Activated T-cell treated with anti-CD3 and anti-CD28 coated beads for 48 hours (primary cell): ENCODE results near the gene CHST4.

ENCODE experiments used
- DNase-seq: peaks from one replicate; pipeline ENCODE4 v3.0.0-alpha.2; 2020; ENCODE audit warnings: low read depth

Gene CHST4

DNA sequence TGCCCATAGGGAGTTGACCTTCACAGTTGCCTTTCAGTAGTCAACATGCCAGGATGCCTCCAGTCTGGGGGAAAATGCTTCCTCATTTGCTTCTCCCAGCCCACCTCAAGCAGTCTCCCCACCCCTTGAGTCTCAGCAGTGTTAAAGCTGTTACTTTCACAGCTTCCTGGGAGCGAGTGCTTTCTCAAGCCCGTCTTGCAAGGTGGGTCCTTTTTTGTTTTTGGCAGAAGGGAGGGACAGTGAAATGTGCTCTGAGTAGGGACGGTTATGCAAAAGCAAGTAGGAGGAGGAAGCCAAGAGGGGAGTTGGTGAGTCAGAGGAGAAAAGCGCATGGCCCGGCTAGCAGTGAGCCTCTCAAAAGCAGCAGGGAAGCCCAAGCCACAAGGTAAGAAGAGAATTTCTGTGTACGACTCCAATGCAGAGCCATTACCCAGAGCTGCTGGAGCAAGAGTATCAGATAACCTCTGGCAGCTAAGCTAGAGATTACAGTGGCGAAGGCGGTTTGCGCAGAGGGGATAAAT lies at the start of gene CHST4:
Gene CHST4 (plus strand): TSS at position 316 of the 521 bp plus-strand sequence. CDS start 10,252 bp downstream, outside the sequence.
- DNase-seq = no peak

DNA sequence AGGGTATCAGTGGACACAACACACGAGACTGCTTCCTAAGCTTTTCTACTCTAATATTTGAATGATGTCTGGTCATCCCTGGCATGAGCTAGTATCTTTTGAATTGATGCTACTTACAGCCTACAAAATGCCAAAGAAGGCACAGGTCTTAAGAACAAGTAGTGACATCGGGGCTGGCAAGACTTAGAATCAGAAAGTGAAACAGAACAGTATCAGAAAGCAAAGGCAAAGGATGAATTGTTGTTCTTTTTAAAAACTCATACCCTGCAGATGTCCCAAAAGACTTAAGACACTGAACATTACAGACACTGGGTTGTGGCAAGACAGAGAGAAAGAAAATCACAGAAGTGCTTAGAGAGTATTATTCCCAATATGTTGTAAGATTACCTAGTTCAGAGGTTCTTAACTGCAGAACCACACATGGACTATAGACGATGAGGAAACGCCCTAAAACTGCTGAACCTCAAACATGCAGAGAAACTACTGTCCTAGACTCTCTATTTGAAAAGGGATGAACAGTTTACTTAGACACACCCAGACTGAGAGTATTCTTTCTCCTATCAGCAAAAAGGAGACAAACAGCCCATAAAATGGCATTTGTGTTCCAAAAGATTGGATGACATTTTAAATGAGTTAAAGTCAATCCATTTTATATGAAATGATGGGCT lies 49.6 kb upstream of the CHST4 start:
- DNase-seq = no peak

- DNase-seq = no peak
Measured at GRCh38 chr16:71479420-71479819, 46.8 kb upstream of the CHST4 start.

- DNase-seq = no peak
Measured at GRCh38 chr16:71480956-71481355, 45.3 kb upstream of the CHST4 start.

- DNase-seq = no peak
Measured at GRCh38 chr16:71482569-71482968, 43.7 kb upstream of the CHST4 start.

- DNase-seq = peak; percentile 72
Measured at GRCh38 chr16:71484006-71484893, 42.0 kb upstream of the CHST4 start.

- no peak for DNase-seq
Measured at GRCh38 chr16:71489122-71489521, 37.1 kb upstream of the CHST4 start, which contains the start of gene ZNF19. Gene ZNF19 (minus strand): TSS chr16:71489324. CDS start chr16:71482114, 7,210 bp downstream.

GRCh38 chr16:71490361-71490760 lies 35.9 kb upstream of the CHST4 start:
- no peak for DNase-seq

GRCh38 chr16:71491054-71491453 lies 35.2 kb upstream of the CHST4 start:
- no peak for DNase-seq

- DNase-seq = no peak
Measured at GRCh38 chr16:71492786-71493185, 33.4 kb upstream of the CHST4 start.

- DNase-seq = no peak
Measured at GRCh38 chr16:71493213-71493612, 33.0 kb upstream of the CHST4 start.

GRCh38 chr16:71498031-71498430 lies 28.2 kb upstream of the CHST4 start:
- DNase-seq = no peak

- peak; percentile 18 for DNase-seq
Measured at GRCh38 chr16:71499775-71500364, 26.4 kb upstream of the CHST4 start.

DNA sequence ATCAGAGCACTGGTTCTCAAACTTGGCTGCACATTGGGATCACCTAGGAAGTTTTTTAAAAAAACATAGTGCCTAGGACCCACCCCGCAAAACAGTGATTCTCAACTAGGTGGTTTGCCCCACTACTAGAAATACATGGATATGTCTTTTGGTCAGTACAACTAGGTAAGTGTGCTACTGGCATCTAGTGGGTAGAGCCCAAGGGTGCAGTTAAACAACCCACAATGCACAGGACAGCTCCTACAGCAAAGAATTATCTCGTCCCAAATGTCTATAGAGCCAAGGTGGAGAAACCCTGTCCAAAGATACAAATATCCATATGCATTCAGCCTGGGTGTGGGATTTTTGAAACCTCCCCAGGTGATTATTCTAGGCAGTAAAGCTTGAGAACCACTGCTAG lies 25.3 kb upstream of the CHST4 start:
- no peak for DNase-seq

DNA sequence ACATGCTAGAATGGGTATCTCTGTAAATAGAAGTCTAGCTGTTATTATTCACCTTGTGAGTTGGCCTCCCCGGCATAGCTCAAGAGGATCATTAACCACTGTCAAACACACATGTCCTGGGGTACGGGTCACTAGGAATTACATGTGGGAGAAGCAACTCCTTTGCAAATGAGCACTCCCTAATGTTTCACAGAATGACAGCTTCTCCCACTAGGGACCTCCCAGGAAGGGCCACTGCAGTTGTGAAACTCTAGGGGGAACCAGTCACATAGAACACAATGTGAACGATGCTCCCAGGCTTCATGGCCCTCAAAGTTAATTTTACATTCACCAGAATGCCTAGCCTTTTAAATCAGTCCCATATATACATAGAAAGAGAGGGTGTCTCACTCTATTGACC lies 24.7 kb upstream of the CHST4 start:
- no peak for DNase-seq

- peak; percentile 6 for DNase-seq
Measured at GRCh38 chr16:71504051-71504450, 22.2 kb upstream of the CHST4 start.

DNA sequence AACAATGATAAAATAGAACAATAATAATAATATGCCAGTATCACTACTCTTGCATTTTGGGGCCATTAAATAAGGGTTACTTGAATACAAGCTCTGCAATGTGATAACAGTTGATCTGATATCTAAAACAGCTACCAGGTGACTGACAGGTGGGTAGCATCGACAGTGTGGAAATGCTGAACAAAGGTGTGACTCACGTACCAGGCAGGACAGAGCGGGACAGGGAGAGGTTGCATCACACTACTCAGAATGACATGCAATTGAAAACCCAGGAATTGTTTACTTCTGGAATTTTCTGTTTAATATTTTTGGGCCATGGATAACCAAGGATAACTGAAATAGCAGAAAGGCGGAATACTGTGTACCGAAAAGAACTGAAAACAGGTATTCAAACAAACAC lies 21.3 kb upstream of the CHST4 start:
- no peak for DNase-seq

DNA sequence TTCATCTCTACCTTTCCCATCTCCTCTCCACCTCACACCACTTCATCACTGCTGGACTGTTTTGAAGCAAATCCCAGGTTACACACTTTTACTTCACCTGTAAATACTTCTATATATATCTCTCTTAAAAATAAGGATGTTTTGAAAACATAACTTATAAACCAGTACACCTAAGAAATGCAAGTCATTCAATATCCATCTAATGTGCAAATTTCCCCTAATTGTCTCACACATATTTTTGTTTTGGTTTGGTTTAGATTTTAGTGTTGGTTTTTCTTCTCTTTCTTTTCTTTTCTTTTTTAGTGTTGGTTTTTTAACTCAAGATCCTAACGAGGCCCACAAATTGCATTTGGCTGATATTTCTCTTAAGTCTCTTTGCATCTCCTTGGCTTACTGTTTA lies 19.2 kb upstream of the CHST4 start:
- no peak for DNase-seq

DNA sequence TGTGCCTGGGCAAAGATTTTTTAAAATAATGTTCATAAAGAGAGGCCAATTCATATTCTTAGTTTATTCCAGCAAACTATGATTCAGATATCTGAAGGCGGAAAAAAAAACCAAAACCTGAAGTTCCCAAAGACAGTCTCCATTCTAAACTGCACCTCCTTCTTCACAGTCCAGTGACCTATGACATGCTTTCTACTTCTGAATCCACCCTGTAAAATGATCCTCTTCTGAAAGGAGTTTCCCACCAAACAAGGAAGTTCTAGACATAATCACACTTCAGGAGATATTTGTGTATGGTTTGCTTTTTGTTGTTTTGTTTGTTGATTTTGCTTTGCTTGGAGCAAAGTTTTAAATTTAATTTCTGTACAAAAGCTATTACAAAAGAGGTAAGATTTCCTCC lies 12.9 kb upstream of the CHST4 start:
- DNase-seq = no peak

DNA sequence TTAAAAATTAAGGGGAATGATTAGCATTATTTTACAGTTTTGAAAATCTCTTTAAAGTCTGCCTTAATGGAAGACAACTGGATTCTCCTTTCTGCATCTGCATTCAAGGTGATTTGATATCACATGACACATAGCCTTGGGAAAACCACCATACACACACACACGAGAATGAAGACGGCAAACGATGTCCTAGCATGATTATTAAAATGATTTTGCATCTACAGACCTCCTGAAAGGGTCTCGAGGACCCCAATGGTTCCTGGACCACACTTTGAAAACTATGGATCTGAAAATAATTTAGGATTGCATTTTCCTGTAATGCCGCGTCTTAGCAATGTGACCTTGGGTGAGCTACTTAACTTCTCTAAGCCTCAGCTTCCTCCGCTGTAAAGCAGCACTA lies 11.8 kb upstream of the CHST4 start:
- DNase-seq = no peak

DNA sequence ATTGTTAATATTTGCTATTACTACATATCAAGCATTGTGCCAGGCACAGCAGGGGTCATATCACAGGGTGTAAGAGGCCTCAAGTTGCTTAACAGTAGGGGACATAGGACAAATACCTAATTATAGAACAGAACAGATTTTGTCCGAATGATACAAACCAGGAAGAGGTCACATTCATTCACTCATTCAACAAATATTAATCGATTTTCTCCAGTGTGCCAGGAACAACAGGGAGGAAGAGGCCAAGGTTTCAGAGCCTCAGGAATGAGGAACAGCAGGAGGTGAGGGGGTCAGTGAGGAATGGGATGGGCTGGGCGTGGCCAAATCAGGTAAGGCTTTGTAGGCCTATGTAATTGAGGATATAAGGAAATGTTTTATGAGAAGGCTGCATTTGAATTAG lies 11.2 kb upstream of the CHST4 start:
- DNase-seq = no peak

DNA sequence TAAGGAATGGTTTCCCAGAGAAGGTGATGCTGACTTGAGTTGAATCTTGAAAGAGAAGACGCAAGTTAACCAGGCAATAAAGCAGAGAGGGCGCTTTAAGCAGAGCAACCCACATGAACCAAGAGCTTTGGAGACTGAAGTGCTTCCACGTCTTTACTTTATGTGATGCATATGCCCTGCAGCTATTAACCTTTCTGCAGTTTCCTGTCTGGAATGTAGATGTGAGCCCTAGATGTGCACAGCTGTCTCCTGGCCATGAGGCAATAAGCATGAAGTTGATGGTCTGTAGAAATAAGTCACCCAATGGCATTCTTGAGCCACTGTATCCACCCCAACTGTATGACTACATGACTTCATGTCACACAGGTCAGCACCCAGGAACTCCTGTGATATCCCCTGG lies 5.7 kb upstream of the CHST4 start:
- no peak for DNase-seq
